Measurements from ENCODE around the gene POLR3B. TPM values are rescaled to one million over a fixed set of nuclear protein-coding genes. Genes with fewer than 3 reads are reported as not detected.

The POLR3B gene
- total RNA-seq, 4 donors from 2014 or later: 5.1 to 10.7 (median 7.4) TPM

DNA sequence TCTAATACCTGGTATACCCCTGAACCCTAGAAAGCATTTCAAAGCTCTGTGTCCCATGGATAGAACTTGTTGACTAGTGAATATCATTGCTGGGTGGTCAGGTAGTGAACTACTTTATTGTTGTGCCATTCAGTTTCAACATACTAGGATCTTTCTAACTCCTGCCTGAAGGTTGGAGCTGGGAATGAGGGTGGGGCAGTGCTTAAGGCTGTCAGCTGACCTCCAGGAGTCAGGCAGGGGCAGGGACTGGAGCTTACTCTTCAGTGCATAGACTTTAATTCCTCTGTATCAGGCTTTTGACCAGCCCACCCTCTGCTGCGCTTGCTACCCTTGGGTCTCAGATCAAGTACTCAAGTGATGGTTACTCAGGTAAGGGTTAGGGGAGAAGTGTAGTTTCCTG, 122.7 kb downstream of the POLR3B start:
- no peaks in the 10 kb centered on the region for H3K36me3 ChIP-seq
- H3K4me1 ChIP-seq: no peaks in the 10 kb centered on the region
- no peaks in the 10 kb centered on the region for H3K9me3 ChIP-seq
- H3K4me3 ChIP-seq: no peak overlapping the region
- no peak for TF ChIP-seq POLR2A (IDR thresholded peaks at IDR 0.05)
- TF ChIP-seq, protein P1, sequence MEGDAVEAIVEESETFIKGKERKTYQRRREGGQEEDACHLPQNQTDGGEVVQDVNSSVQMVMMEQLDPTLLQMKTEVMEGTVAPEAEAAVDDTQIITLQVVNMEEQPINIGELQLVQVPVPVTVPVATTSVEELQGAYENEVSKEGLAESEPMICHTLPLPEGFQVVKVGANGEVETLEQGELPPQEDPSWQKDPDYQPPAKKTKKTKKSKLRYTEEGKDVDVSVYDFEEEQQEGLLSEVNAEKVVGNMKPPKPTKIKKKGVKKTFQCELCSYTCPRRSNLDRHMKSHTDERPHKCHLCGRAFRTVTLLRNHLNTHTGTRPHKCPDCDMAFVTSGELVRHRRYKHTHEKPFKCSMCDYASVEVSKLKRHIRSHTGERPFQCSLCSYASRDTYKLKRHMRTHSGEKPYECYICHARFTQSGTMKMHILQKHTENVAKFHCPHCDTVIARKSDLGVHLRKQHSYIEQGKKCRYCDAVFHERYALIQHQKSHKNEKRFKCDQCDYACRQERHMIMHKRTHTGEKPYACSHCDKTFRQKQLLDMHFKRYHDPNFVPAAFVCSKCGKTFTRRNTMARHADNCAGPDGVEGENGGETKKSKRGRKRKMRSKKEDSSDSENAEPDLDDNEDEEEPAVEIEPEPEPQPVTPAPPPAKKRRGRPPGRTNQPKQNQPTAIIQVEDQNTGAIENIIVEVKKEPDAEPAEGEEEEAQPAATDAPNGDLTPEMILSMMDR (IDR thresholded peaks at IDR 0.05): no peak
- no peak for DNase-seq
- no peak overlapping the region for H3K27ac ChIP-seq
- no peaks in the 10 kb centered on the region for H3K27me3 ChIP-seq

DNA sequence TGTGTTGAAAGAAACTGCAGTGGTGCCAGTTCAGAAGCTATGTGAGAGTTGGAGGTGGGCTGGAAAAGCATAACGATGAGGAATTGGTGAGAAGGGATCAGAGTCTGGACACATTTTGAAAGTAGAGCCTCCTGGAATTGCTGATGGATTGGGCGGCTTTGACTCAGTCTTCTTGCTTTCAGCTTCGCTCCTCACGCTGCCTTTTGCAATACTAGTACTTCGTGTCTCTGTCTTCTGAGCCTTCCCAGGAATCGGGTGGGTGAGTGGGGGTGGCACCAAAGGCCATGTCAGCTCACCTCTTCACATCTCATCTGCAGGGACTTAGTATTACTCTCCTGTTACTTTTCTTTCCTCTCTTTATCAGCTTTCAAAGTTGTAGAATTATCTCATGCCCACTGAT, 123.7 kb downstream of the POLR3B start:
- Histone ChIP-seq H3K27me3 (no peaks in the 10 kb centered on the region), H3K9me3 (no peaks in the 10 kb centered on the region), H3K4me1 (no peaks in the 10 kb centered on the region), H3K4me3 (no peak overlapping the region), H3K27ac (no peak overlapping the region), H3K36me3 (no peaks in the 10 kb centered on the region)
- DNase-seq: no peak
- no peak for TF ChIP-seq POLR2A (IDR thresholded peaks at IDR 0.05)
- TF ChIP-seq, protein P1 (IDR thresholded peaks at IDR 0.05): no peak

DNA sequence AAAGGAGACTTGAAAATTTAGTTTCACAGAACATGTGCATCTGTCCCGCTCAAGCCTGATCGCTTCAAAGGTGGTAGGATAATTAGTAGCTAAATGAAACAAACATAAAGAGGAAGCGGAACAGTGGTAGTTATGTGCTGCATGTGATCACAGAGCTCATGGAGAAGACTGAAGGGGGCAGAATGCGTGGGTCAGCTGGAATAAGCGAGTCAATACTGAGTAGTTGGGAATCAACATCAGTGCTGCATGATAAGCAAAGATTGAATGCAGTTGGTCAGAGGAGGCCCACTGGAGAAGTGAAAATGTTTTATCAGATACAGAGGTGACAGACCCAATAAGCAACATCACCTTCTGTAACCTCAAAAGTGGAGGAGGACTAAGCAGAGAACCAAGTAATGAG, 130.1 kb downstream of the POLR3B start:
- no peaks in the 10 kb centered on the region for H3K9me3 ChIP-seq
- no peaks in the 10 kb centered on the region for H3K27me3 ChIP-seq
- TF ChIP-seq, protein P1 (IDR thresholded peaks at IDR 0.05): no peak
- no peak for TF ChIP-seq POLR2A (IDR thresholded peaks at IDR 0.05)
- H3K4me1 ChIP-seq: no peaks in the 10 kb centered on the region
- DNase-seq: no peak
- no peak overlapping the region for H3K27ac ChIP-seq
- H3K4me3 ChIP-seq: no peak overlapping the region
- H3K36me3 ChIP-seq: no peaks in the 10 kb centered on the region

DNA sequence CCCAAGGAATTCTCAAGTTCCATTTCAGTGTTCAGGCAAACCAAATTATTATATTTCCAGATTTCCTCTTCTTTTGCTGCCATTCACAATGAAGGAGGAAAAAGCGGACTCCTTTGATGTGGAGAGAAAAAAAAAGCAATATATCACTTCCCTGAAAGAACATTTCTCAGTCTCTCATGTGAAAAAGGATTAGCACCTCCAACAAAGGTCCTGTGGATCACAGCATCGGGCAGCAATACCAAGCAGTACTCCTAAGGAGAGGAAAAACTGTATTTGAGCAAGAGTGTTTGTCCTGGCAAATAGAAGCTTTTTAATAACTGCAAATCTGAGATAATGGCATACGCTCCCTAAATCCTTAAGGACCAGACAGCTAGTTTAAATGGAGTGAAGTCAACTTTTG, 131.3 kb downstream of the POLR3B start:
- H3K27me3 ChIP-seq: no peaks in the 10 kb centered on the region
- no peaks in the 10 kb centered on the region for H3K9me3 ChIP-seq
- no peak for TF ChIP-seq POLR2A (IDR thresholded peaks at IDR 0.05)
- TF ChIP-seq, protein P1 (IDR thresholded peaks at IDR 0.05): no peak

DNA sequence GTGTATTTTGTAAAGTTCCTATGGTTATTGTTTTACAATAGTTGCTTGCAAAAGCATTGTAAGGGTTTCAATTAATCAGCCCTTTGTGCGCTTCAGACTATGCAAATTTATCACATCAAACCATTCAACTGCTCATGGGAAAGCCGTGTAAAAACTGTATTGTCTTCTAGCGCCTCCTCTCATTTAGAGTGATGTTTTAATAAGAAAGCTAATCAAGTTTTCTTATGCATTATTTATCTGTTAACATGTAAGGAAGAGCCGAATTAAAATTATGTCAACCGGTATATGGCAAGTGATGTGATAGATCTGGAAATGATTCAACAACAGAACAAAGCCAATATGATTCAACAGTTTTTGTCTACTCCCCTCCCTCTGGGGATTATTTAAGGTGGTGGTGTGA, 132.7 kb downstream of the POLR3B start:
- TF ChIP-seq, protein P1 (IDR thresholded peaks at IDR 0.05): no peak
- TF ChIP-seq POLR2A (IDR thresholded peaks at IDR 0.05): no peak
- H3K36me3 ChIP-seq: no peaks in the 10 kb centered on the region
- H3K27me3 ChIP-seq: no peaks in the 10 kb centered on the region
- no peak for DNase-seq
- H3K4me1 ChIP-seq: no peaks in the 10 kb centered on the region
- no peak overlapping the region for H3K4me3 ChIP-seq
- no peaks in the 10 kb centered on the region for H3K9me3 ChIP-seq
- H3K27ac ChIP-seq: no peak overlapping the region

More for the DNA sequence above, 131.3 kb downstream of the POLR3B start:
- no peaks in the 10 kb centered on the region for H3K36me3 ChIP-seq
- H3K4me1 ChIP-seq: no peaks in the 10 kb centered on the region
- H3K4me3 ChIP-seq: no peak overlapping the region
- H3K27ac ChIP-seq: no peak overlapping the region
- DNase-seq: no peak

DNA sequence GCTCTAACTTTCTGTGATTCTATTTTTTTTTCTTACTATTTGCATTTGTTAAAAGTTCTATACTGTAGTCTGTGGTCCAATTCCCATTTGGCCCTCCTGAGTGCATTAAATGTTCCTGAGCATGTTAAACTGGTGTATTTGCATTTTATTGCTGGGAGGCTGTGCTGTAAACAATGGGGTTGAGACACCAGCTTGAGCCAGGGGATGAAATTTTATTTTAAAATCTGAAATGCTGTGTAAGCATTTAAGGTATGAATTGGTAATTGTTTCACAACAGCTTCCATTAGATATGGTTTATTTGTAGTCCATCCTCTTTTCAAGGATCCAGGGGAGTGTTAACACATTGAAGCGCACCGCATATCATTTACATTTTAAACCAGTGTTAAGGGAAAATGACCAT, 135.3 kb downstream of the POLR3B start:
- no peak overlapping the region for H3K27ac ChIP-seq
- no peaks in the 10 kb centered on the region for H3K4me1 ChIP-seq
- no peak overlapping the region for H3K4me3 ChIP-seq
- no peak for DNase-seq
- no peak for TF ChIP-seq POLR2A (IDR thresholded peaks at IDR 0.05)
- TF ChIP-seq, protein P1 (IDR thresholded peaks at IDR 0.05): no peak
- H3K9me3 ChIP-seq: no peaks in the 10 kb centered on the region
- no peaks in the 10 kb centered on the region for H3K27me3 ChIP-seq
- peaks cover 0 to 3% (median 0%) of the 10 kb centered on the region in 3 donors for H3K36me3 ChIP-seq
